NCI-H524 treated with DMSO at 0.1 percent for 48 hours (cell line): ENCODE measurements around the gene PGA4.
"Not testable (repeated sequence)": the region's sequence is repeated elsewhere in the genome, so short reads cannot be mapped to it uniquely, and the experiment has no call there.

ENCODE experiments used
- DNase-seq: peaks from one replicate; lab custom pipeline; 2025; lab: John Stamatoyannopoulos, UW

PGA4 gene

DNA sequence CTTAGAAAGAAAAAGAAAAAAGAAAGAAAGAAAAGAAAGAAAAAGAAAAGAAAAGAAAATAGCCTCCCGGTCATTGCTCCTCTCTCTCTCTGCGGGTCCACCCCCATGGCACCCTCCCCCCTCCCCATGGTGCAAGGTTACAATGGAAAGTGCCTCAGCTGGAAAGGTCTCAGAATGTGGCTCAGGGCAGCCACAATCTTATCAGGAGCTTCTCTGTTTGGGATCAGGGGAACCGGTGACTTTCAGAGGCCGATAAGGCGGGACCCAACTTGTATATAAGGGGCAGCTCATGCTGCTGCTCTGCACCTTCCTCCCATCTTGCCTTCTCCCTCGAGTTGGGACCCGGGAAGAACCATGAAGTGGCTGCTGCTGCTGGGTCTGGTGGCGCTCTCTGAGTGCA, at the start of gene PGA4:
PGA4 (plus strand) TSS at position 301 of the 400 bp plus-strand sequence; CDS start at position 355, 54 bp downstream.
- not testable (repeated sequence) for DNase-seq

DNA sequence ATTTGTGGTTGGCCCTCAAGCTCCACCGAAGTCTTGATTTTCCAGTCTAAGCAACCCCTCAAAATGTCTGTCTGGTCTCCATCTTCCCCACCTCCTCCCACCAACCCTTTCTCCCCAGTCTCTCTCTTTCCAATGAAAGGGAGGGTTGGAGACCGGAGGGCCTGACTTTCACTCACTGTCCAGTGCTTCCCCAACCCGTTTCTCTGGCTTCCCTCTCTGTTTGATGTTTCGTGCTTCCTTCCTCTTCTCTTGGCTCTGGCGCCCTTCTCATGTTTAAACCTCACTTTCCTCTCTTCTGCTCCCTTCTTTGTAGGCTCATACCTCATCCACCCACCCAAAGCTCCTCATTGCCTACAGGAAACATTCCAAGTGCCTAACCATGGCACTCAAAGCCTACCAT, 49.8 kb upstream of the PGA4 start:
- no peak for DNase-seq

DNA sequence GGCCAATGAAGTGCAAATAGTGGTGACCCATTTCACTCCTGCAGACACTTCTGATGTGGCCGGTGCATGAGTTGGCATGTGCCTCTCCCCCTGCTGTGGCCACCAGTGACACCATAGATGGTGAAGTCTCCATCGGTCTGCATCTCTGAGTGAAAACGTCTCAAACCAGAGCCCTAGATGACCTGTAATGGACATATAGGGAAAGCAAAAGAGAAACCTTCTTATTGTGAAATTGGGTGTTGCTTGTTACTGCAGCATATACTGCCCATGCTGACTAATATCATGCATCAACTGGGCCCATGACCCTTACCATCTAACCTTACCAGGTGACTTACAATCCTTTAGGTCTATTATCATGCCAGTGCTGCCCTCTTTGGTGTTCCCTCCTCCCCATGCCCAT, 49.3 kb upstream of the PGA4 start:
- DNase-seq = no peak

DNA sequence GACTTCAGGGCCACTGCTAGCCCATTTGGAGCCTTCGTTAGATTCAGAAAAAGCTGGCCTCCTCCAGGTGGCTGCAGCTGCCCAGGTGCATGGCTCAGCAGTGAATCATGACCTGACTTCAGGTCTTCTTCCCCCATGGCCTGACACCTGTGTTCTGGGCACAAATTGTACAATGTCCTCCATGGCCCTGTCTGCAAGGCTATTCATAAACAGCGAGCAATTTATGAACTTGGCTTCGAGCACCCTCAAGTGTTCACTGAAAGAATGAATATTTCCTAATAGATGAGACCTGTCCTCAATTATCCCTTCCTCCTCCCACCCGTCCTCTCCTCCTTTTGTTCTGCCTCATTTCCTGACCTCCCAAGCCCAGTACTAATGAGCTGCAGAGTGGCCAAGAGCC, 48.7 kb upstream of the PGA4 start:
- no peak for DNase-seq

DNA sequence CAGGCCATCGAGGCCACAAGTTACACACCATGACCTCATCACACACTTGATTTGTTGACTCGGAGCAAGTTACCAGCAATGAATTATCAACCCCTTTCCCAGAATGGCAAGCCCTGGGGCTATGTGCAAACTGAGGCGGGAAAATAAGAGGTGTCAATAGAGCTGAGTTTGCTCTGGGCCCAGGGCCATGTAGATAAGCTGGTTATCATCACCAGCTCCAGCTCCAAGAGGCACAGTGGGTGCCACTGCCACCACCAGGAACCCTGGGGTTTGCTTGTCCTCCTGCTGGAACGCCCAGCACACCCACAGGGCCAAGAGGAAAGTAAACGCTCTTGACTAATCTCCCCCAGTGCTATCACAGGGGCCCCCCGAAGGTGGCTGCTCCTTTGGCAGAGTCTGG, 47.9 kb upstream of the PGA4 start:
- DNase-seq = no peak

DNA sequence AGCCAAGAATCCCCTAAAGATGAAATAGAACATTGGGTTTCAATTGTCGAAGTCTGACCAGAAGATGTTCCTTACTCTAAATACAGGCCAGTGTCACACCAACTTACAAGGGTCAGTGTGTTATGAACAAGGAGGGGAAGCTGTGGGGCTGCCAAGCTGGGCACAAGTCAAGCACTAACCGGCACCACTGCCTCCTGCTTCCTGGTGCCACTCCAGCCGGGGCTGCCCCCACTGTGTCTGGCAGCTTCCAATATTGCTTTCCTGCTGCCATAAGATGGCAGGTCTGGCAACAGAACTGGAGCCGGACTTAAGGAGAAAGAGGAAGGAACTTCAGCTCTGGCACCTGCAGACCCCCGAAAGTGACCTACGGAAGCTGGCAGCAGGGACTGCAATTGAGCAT, 47.2 kb upstream of the PGA4 start:
- DNase-seq = no peak

DNA sequence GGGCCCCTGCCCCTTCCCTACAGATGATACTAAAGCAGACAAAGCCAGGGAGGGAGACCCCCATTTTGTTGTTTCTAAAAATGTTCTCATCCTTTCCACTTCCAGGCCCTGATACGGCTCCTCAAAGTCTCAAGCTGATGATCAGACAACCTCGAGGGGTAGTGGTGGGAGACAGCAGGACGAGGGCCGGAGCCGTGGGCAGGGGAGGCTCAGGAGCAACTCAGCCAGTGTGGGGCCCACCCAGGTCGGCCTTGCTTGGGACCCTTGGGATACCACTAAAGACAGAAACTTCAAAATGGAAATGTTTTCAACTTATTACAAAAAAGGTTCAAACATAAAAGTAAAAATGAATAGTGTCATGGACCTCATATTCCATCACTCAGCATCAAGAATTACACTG, 45.7 kb upstream of the PGA4 start:
- DNase-seq = no peak

DNA sequence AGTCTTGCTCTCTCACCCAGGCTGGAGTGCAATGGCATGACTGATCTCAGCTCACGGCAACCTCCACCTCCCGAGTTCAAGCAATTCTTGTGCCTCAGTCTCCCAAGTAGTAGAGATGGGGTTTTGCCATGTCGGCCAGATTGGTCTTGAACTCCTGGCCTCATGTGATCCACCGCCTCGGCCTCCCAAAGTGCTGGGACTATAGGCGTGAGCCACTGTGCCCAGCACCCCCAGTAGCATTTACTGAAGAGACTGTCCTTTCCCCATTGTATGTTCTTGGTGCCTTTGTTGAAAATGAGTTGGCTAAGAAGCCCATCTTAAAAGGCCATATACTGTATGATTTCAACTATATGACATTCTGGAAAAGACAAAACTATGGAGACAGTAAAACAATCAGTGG, 41.9 kb upstream of the PGA4 start:
- not testable (repeated sequence) for DNase-seq

DNA sequence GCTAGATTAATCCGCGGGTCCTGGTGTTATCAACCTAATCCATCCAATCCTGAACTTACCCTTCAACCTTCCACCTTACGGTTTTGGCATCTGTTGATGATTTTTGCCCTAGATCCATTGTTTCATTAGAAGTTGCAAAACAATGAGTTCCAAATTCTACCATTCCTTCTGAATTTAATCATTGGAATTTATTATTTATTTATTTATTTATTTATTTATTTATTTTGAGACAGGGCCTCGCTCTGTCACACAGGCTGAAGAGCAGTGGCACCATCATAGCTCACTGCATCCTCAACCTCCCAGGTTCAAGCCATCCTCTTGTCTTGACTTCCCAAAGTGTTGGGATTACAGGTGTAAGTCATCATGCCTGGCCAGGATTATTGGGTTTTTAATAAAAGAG, 40.7 kb upstream of the PGA4 start:
- no peak for DNase-seq

DNA sequence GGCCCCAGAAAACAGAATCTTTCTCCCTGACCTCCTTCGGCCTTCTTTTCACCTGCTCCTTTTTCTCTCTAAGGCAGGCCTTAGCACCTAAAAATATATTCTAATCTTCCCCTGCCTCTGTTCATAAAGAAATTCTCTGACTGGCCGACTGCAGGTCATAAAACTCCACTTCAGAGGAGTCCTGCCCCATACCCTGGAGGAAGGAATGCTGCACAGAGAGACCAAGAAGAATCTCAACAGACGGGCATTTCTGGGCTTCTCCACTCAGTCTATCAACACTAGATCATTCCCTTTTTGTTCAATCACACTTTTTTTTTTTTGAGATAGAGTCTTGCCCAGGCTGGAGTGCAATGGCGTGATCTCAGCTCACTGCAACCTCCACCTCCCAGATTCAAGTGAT, 38.5 kb upstream of the PGA4 start:
- DNase-seq = no peak

DNA sequence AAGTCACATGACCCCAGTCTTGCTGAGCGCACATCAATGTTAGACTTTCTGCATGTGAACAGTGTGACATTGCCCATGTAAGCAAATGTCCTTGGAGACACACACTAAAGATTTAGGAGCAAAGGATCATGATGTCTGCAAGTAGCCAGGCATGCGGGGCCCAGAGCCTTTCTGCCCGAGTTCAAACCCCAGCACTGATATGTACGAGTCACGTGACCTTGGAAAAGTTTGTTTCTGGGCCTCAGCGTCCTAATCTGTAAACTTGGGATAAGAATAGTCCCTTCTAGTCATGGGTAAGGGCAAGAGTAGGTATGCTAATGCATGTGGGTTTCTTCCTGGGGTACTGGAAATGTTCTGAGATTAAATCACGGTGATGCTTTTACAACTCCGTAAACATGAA, 35.6 kb upstream of the PGA4 start:
- DNase-seq = no peak

DNA sequence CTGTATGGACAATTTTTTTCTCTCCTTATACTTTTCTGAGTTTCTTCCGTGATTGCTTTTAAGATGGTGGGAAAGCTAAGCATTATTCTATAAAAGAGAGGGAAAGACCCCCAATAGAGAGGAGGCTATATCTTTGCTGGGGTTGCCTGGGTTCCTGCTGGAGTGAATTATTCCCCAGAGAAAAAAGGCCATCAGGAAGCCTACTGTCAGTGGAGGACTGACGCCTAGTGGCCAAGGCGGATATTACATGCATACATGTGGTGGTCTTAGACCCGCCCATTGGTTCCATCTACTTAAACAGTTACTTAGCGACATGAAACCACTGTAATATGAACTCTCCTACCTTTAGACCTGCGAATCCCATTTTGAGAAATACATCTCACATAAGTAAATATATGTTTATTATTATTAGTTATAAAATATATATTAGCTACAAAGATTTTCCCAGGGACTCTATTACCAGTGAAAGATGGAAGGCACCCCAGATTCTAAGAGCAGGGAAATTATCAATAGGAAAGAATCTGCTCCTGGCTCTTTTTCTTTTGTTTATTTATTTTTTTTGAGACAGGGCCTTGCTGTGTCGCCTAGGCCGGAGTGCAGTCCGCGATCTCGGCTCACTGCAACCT, 34.5 kb upstream of the PGA4 start:
- peak; percentile 23 for DNase-seq

DNA sequence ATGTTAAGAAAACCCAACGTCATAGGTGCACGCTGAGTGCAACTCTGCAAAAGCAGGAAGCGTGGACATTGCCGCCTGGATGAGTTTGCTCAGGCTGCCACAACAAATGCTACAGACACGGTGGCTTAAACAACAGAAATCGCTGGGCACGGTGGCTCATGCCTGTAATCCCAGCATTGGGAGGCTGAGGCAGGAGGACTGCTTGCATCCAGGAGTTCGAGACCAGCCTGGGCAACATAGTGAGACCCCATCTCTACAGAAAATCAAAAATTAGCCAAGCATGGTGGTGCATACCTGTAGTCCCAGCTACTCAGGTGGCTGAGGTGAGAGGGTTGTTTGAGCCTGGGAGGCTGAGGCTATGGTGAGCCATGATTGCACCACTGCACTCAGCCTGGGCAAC, 32.2 kb upstream of the PGA4 start:
- no peak for DNase-seq

DNA sequence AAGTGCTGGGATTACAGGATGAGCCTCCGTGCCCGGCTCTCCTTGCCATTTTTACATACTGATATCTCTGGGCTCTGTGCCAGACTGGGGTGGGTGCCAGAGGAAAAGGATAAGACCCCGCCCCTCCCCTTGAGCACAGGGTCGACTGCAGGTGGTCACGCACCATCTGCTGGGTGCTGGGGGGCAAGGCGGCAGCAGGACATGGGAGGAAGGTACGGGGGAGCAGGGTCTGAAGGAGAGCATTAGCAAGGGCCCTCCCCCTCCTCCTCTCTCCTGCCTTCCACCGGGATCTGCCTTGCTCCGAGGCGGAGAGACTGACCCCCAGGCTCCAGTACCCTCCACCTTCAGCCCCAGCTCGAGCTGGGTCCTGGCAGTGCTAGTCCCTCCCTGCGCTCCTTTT, 28.6 kb upstream of the PGA4 start:
- DNase-seq = peak; percentile 71

DNA sequence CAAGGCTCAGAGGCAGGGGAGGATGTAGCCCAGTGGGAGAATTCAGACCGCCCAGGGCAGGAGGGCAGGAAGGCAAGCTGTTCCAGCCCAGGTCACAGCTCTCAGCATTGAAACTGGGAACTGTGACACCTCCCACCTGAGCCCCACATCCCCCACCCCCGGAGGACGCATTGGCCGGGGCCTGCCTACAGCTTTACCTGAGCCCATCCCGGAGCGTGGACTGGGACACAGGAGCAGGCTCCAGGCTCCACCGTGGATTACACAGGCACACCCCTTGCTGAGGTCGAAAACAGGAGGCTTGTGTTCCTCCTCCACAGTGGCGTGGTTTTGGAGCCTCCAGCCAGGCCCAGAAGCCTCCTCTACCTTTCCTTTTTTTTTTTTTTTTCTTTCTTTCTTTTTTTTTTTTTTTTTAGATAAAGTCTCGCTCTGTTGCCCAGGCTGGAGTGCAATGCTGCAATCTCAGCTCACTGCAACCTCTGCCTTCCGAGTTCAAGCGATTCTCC, 27.9 kb upstream of the PGA4 start:
- DNase-seq = no peak

DNA sequence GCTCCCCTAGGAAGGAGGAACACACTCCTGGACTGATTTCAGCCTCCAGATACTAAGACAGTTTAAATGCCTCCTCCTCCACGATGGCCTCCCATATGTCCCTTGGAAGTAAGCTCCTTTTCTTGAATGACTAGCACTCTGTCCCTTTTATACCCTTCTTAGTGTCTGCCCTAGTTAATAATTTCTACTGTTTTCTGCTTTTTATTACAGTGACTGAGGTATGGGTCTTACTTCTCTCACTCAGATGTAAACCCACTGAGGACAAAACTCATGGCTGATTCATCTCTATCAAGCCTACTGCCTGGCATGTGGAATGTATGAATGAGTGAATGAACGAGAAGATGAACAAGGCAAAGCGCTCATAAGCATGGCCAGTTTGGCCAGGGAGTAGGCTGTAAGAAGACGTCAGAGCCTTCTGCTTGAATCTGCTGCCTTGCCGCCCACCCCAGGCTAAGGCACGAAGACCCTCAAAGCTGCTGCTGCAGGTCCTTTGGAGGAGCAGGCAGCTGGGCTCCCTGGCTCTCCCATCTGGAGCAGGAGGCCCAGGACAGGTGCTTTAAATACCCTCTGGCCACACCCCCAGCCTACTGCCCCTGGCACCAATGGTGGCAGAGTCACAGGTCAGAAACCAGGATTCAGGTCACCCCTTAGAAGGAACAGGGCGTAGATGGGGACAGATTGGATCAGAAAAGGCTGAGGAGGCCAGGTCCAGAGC, 27.0 kb upstream of the PGA4 start:
- no peak for DNase-seq

DNA sequence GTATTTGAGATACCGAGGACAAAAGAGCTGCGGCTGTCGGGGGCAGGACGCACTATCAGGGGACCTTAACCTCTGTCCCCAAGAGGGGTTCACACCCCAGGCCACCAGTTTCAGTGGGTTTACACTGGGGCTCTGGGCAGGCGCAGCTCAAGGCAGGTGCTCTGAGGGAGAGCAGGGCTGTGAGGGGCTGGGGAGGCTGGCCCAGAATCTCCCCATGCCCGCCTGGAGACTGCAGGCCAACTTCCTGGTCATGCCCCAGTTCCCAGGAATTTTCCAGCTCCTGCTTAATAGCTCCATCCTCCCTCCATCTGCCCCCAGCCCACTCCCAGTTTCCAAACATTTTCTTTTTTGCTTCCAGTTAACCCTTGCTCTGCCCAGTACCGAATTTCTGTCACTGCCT, 26.4 kb upstream of the PGA4 start:
- no peak for DNase-seq

DNA sequence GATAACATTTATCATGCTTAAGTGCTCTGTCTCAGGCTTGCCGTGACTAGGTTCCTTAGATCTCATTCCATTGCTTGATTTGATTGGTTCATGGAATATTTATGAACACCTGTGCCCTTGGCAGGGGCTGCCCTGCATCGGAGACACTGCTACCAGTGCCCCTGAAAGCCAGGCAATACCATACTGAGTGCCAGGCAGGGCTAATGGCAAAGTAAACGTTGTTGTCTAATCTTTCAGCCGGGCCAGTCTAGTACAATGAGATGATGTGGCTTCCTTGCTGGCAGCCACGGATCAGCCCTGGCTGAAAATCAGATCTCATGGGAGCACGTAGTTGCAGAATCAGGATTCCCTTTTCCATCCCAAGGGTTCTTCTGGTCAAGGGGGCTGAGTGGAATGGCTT, 23.8 kb upstream of the PGA4 start:
- DNase-seq = no peak

DNA sequence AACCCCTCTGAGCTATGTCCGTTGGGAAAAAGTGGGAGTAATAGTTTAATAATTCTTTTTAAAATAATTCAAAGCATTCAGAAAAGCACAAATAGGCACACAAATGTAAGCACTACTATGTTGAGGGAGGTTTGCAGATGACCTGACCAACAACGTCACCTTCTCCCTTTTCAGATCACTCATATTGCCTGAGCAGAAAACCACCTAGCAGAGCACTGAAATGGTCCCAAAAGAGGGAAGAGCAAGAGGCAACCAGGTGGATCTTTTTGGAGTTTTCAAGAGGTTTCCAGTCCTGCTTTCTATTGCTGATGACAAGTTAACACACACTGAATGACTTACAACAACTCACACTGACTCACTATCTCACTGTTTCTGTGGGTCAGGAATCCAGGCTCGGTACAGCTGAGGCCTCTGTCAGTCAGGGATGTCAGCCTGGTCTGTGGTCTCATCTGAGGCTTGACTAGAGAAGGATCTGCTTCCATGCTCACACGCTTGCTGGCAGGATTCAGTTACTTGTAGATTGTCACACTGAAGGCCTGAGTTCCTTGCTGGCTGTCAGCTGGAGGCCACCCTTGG, 23.1 kb upstream of the PGA4 start:
- no peak for DNase-seq

DNA sequence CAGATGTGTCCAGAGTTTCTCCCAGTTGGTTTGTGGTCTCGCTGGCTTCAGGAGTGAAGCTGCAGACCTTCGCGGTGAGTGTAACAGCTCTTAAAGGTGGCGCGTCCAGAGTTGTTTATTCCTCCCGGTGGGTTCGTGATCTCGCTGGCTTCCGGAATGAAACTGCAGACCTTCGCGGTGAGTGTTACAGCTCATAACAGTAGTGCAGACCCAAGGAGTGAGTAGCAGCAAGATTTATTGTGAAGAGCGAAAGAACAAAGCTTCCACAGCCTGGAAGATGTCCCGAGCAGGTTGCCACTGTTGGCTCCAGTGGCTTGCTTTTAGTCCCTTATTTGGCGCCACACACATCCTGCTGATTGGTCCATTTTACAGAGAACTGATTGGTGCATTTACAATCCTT, 20.7 kb upstream of the PGA4 start:
- DNase-seq = no peak

DNA sequence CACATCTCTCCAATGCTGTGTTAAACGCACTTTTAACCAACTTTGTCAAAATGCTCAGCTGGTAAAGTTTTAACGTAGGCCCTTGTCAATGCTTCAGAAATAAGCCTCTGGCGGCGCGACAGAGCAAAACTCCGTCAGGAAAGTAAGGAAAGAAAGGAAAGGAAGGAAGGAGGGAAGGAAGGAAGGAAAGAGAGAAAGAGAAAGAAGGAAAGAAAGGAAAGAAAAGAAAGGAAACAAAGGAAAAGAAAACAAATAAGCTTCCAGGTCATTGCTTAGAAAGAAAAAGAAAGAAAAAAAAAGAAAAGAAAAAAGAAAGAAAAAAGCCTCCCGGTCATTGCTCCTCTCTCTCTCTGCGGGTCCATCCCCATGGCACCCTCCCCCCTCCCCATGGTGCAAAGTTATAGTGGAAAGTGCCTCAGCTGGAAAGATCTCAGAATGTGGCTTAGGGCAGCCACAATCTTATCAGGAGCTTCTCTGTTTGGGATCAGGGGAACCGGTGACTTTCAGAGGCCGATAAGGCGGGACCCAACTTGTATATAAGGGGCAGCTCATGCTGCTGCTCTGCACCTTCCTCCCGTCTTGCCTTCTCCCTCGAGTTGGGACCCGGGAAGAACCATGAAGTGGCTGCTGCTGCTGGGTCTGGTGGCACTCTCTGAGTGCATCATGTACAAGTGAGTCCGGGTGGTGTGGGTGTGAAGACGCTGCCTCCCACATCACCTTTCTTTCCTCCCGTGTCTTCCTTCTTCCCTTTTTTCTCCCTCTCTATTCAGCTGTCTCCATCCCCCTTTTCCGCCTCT, 19.0 kb upstream of the PGA4 start, which contains the start of gene PGA3:
PGA3 (plus strand) TSS at position 566 of the 797 bp plus-strand sequence; CDS start at position 616, 50 bp downstream.
- not testable (repeated sequence) for DNase-seq

DNA sequence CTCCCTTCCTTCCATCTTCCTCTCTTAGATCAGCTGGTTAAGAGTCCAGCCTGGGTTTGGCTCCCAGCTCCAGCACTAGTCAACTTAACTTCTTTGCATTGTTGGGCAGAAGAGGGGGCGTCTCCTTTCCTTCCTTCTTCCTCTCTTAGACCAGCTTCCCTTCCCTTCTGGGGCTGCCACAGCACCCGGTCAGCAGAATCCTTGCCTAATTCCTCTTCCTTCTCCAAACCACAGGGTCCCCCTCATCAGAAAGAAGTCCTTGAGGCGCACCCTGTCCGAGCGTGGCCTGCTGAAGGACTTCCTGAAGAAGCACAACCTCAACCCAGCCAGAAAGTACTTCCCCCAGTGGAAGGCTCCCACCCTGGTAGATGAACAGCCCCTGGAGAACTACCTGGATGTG, 18.3 kb upstream of the PGA4 start:
- not testable (repeated sequence) for DNase-seq
